SU-DHL-6 (cell line): ENCODE data around the gene ENKD1.

Experiments
- EZH2phosphoT487 ChIP-seq: fragments of 200-600 bp; sonication (generic), shearing (Covaris generic); conservative IDR thresholded peaks from 2 replicates; pipeline ENCODE4 v1.6.1; 2018; ENCODE audit warnings: mild to moderate bottlenecking, antibody characterized with exemption, low read length, moderate library complexity, mixed read lengths
- TF ChIP-seq, protein P1 (sequence below): fragments of 200-600 bp; sonication (generic); IDR thresholded peaks from one replicate; pipeline ENCODE4 v1.5.1; 2017; ENCODE audit warnings: antibody characterized with exemption, mild to moderate bottlenecking, low read length, moderate library complexity; ENCODE audit not compliant: insufficient read depth, poor library complexity, severe bottlenecking

DNA sequence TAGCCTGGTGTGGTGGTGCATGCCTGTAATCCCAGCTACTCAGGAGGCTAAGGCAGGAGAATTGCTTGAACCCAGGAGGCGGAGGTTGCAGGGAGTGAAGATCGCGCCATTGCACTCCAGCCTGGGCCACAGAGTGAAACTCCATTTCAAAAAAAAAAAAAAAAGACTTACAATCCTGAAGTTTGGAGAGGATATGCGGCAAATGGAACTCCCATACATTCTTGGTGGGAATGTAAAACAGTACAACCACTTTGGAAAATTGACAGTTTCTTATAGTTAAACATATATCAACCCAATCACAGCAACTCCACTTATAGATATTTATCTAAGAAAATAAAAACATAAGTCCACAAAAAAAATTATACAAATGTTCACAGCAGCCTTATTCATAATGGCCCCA is 40.7 kb upstream of the ENKD1 start:
- TF ChIP-seq, protein P1, sequence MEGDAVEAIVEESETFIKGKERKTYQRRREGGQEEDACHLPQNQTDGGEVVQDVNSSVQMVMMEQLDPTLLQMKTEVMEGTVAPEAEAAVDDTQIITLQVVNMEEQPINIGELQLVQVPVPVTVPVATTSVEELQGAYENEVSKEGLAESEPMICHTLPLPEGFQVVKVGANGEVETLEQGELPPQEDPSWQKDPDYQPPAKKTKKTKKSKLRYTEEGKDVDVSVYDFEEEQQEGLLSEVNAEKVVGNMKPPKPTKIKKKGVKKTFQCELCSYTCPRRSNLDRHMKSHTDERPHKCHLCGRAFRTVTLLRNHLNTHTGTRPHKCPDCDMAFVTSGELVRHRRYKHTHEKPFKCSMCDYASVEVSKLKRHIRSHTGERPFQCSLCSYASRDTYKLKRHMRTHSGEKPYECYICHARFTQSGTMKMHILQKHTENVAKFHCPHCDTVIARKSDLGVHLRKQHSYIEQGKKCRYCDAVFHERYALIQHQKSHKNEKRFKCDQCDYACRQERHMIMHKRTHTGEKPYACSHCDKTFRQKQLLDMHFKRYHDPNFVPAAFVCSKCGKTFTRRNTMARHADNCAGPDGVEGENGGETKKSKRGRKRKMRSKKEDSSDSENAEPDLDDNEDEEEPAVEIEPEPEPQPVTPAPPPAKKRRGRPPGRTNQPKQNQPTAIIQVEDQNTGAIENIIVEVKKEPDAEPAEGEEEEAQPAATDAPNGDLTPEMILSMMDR = no peak
- TF ChIP-seq EZH2phosphoT487 = no peak
